ENCODE data around the gene CAMTA1. TPM values are rescaled to one million over a fixed set of nuclear protein-coding genes. Genes with fewer than 3 reads are reported as not detected.

Gene CAMTA1
- total RNA-seq, 1 experiment from 2014 or later, result 82.2 TPM

- Histone ChIP-seq H3K27ac (ENCODE audit: low read length) (no peak overlapping the region), H3K36me3 (ENCODE audit: control insufficient read depth, insufficient read depth, low read length) (no peaks in the 10 kb centered on the region), H3K9me3 (ENCODE audit: control insufficient read depth, insufficient read depth, low read depth, low read length) (no peaks in the 10 kb centered on the region), H3K4me3 (ENCODE audit: low read depth in 2 of 2, low read length in 2 of 2) (no peak overlapping the region), H3K4me1 (ENCODE audit: control insufficient read depth, insufficient read depth, low read length) (no peaks in the 10 kb centered on the region), H3K27me3 (ENCODE audit: control insufficient read depth, insufficient read depth, low read length) (no peaks in the 10 kb centered on the region)
- POLR2A ChIA-PET, result no interaction called here
- CTCF ChIA-PET, result no interaction called here
- BruUV-seq (replicated peaks), result no TSS peak
- intact Hi-C loops (cut with micrococcal nuclease; ENCODE audit: unreplicated experiment), result no loop called here
- no peak for DNase-seq (ENCODE audit: low read depth, low spot score)
- in situ Hi-C loops (cut with HindIII; ENCODE audit: low pct_unique_long_range_greater_than_20kb, low sequenced_read_pairs), result no loop called here
- no peak for TF ChIP-seq TCF7L2 (IDR thresholded peaks at IDR 0.05; ENCODE audit: low read depth, low read length)
- TF ChIP-seq SIN3A (IDR thresholded peaks at IDR 0.05; ENCODE audit: borderline replicate concordance, insufficient read depth, low read depth, low read length), result no peak
- TF ChIP-seq CTCF (IDR thresholded peaks at IDR 0.05), result no peak
- no peak for TF ChIP-seq POLR2AphosphoS5 (IDR thresholded peaks at IDR 0.05; ENCODE audit: low read depth, low read length)
- TF ChIP-seq REST (IDR thresholded peaks at IDR 0.05; ENCODE audit: insufficient read depth in 1 of 2, low read depth in 2 of 2, low read length in 1 of 2), result no peak
- ATAC-seq, result no peak
Observed at GRCh38 chr1:7650801-7651200, 865.5 kb downstream of the CAMTA1 start.

GRCh38 chr1:7651203-7651602 is 865.9 kb downstream of the CAMTA1 start:
- H3K27me3 ChIP-seq (ENCODE audit: control insufficient read depth, insufficient read depth, low read length), result no peaks in the 10 kb centered on the region
- DNase-seq (ENCODE audit: low read depth, low spot score) (no peak), ATAC-seq (no peak)
- CTCF ChIA-PET, result no interaction called here
- H3K36me3 ChIP-seq (ENCODE audit: control insufficient read depth, insufficient read depth, low read length), result no peaks in the 10 kb centered on the region
- no TSS peak for BruUV-seq (replicated peaks)
- H3K4me3 ChIP-seq (ENCODE audit: low read depth in 2 of 2, low read length in 2 of 2), result no peak overlapping the region
- intact Hi-C loops (cut with micrococcal nuclease; ENCODE audit: unreplicated experiment) (no loop called here), in situ Hi-C loops (cut with HindIII; ENCODE audit: low pct_unique_long_range_greater_than_20kb, low sequenced_read_pairs) (no loop called here)
- H3K4me1 ChIP-seq (ENCODE audit: control insufficient read depth, insufficient read depth, low read length), result no peaks in the 10 kb centered on the region
- H3K9me3 ChIP-seq (ENCODE audit: control insufficient read depth, insufficient read depth, low read depth, low read length), result no peaks in the 10 kb centered on the region
- H3K27ac ChIP-seq (ENCODE audit: low read length), result no peak overlapping the region
- POLR2A ChIA-PET, result no interaction called here
- TF ChIP-seq REST (IDR thresholded peaks at IDR 0.05; ENCODE audit: insufficient read depth in 1 of 2, low read depth in 2 of 2, low read length in 1 of 2) (no peak), SIN3A (IDR thresholded peaks at IDR 0.05; ENCODE audit: borderline replicate concordance, insufficient read depth, low read depth, low read length) (no peak), CTCF (IDR thresholded peaks at IDR 0.05) (no peak), POLR2AphosphoS5 (IDR thresholded peaks at IDR 0.05; ENCODE audit: low read depth, low read length) (no peak), TCF7L2 (IDR thresholded peaks at IDR 0.05; ENCODE audit: low read depth, low read length) (no peak)
